K562 (cell line): Measurements from ENCODE around the gene RPTOR. TPM values are rescaled to one million over a fixed set of nuclear protein-coding genes. Genes with fewer than 3 reads are reported as not detected.

Experiments
- ATAC-seq: fragments of 200-7000 bp; cut with Tn5 transposase; 3 replicates; pipeline ENCODE4 v1.9.1; 2020; ENCODE audit warnings: moderate library complexity
- BruUV-seq: library from RNA; stranded (reverse); fragments of 400-500 nt; replicated peaks from 2 replicates; lab custom pipeline; 2021; lab: Mats Ljungman, UMichigan
- CTCF ChIA-PET: fragments of 300-600 bp; formaldehyde crosslinking; extraction: SDS; loops from one replicate; lab custom pipeline; 2021; ENCODE audit warnings: low intra/inter-chr PET ratio; lab: Yijun Ruan, JAX
- POLR2A ChIA-PET: fragments of 300-600, 350-650 bp; sonication (Branson Sonifier 250); formaldehyde crosslinking; extraction: SDS; loops from one replicate; lab custom pipeline; 2021; ENCODE audit warnings: antibody characterized with exemption, inconsistent platforms; lab: Yijun Ruan, JAX
- DNase-seq, 4 experiments: peaks; one replicate each; pipeline versions ENCODE4 v3.0.0 to v3.0.0-alpha.2; 2011 to 2018; ENCODE audit warnings: low spot score in 3 of 4, mixed read lengths in 3 of 4; ENCODE audit errors: extremely low read depth in 1 of 4
- FAIRE-seq: peaks from 2 replicates; lab custom pipeline; 2011; peaks lifted over from hg19 to GRCh38; lab: Jason Lieb, UNC
- H2AFZ ChIP-seq: 2 replicates; pipeline ENCODE4 v1.6.0; 2011; ENCODE audit warnings: low read depth, low read length, control low read depth, inconsistent platforms
- H3K27ac ChIP-seq: fragments of 200-600 bp; 3 replicates; pipeline ENCODE4 v1.8.0; 2011; ENCODE audit warnings: low read depth, mild to moderate bottlenecking, control low read depth, inconsistent platforms, low read length, moderate library complexity, mixed read lengths; ENCODE audit errors: extremely low read depth
- H3K27me3 ChIP-seq, 2 experiments: fragments of 300-600 bp in 1 of 2; 2 replicates in 1 of 2; 3 replicates in 1 of 2; pipeline versions ENCODE4 v1.6.0 to v1.8.0; 2011; ENCODE audit warnings: inconsistent platforms in 2 of 2, low read length in 2 of 2, mild to moderate bottlenecking in 1 of 2, mixed read lengths in 1 of 2, moderate library complexity in 1 of 2; ENCODE audit not compliant: control insufficient read depth in 2 of 2, insufficient read depth in 2 of 2
- H3K36me3 ChIP-seq: fragments of 300-600 bp; 3 replicates; pipeline ENCODE4 v1.8.0; 2011; ENCODE audit warnings: mild to moderate bottlenecking, low read length, inconsistent platforms; ENCODE audit not compliant: control insufficient read depth, insufficient read depth
- H3K4me1 ChIP-seq, 2 experiments: fragments of 200-600 bp in 1 of 2; replicated peaks in 1 of 2; 2 replicates in 1 of 2; 3 replicates in 1 of 2; pipeline versions ENCODE4 v1.5.1 to v1.8.0; 2011; ENCODE audit warnings: inconsistent platforms in 2 of 2, low read length in 2 of 2, mild to moderate bottlenecking in 1 of 2, mixed read lengths in 1 of 2, moderate library complexity in 1 of 2; ENCODE audit not compliant: control insufficient read depth in 2 of 2, insufficient read depth in 2 of 2
- H3K4me2 ChIP-seq: 2 replicates; pipeline ENCODE4 v1.6.1; 2011; ENCODE audit warnings: low read length, control low read depth, inconsistent platforms, mixed read lengths; ENCODE audit not compliant: insufficient read depth
- H3K4me3 ChIP-seq: fragments of 200-600 bp; sonication (generic), shearing (Covaris generic); 2 replicates; pipeline ENCODE4 v1.5.1; 2016; ENCODE audit warnings: control low read depth, inconsistent platforms
- H3K79me2 ChIP-seq: fragments of 200-600 bp; 3 replicates; pipeline ENCODE4 v1.8.0; 2011; ENCODE audit warnings: low read length, inconsistent platforms; ENCODE audit not compliant: control insufficient read depth, insufficient read depth
- H3K9ac ChIP-seq, 2 experiments: 2 replicates each; pipeline versions ENCODE4 v1.6.0 to v1.6.1; 2011; ENCODE audit warnings: low read depth in 2 of 2, low read length in 2 of 2, control low read depth in 1 of 2, inconsistent platforms in 1 of 2, mild to moderate bottlenecking in 1 of 2, mixed read lengths in 1 of 2; ENCODE audit not compliant: insufficient read depth in 1 of 2
- H3K9me1 ChIP-seq: one replicate; pipeline ENCODE4 v1.6.0; 2011; ENCODE audit warnings: inconsistent platforms, mild to moderate bottlenecking, low read length, moderate library complexity; ENCODE audit not compliant: control insufficient read depth, insufficient read depth
- H3K9me3 ChIP-seq: replicated peaks from 2 replicates; pipeline ENCODE4 v1.5.1; 2011; ENCODE audit warnings: low read depth, low read length, inconsistent platforms; ENCODE audit not compliant: control insufficient read depth, insufficient read depth
- H4K20me1 ChIP-seq: replicated peaks from 2 replicates; pipeline ENCODE4 v1.6.1; 2011; ENCODE audit warnings: low read length, inconsistent platforms, mixed read lengths; ENCODE audit not compliant: control insufficient read depth, insufficient read depth
- CUX1 ChIP-seq: fragments of 200-800 bp; sonication (Bioruptor generic); IDR thresholded peaks from 2 replicates; pipeline ENCODE4 v1.6.1; 2016; ENCODE audit warnings: missing genetic modification characterization, missing compliant biosample characterization
- FOXA3 ChIP-seq, 2 experiments: fragments of 450-650 bp in 1 of 2; sonication (generic) in 1 of 2; formaldehyde crosslinking; IDR thresholded peaks in 1 of 2; conservative IDR thresholded peaks in 1 of 2; 2 replicates each; pipeline versions ENCODE4 v1.4.0 to v1.8.0; 2020 to 2022; ENCODE audit warnings: mild to moderate bottlenecking in 2 of 2, missing genetic modification reagents in 1 of 2
- GABPA ChIP-seq: fragments of 200-800 bp; sonication (Bioruptor generic); conservative IDR thresholded peaks from 2 replicates; pipeline ENCODE4 v1.6.1; 2016; ENCODE audit warnings: low read depth, missing genetic modification characterization, missing compliant biosample characterization
- NCOA1 ChIP-seq: fragments of 450-650 bp; IDR thresholded peaks from 2 replicates; pipeline ENCODE4 v1.6.1; 2016; ENCODE audit warnings: low read depth
- NR0B1 ChIP-seq: fragments of 450-650 bp; IDR thresholded peaks from one replicate; pipeline ENCODE4 v1.6.1; 2018; ENCODE audit warnings: mild to moderate bottlenecking, moderate library complexity; ENCODE audit not compliant: partially characterized antibody
- SNIP1 ChIP-seq: fragments of 450-650 bp; IDR thresholded peaks from 2 replicates; pipeline ENCODE4 v1.7.1; 2017; ENCODE audit warnings: low read depth, mild to moderate bottlenecking
- SUPT5H ChIP-seq: fragments of 450-650 bp; IDR thresholded peaks from 2 replicates; pipeline ENCODE4 v1.6.1; 2016
- ZNF511 ChIP-seq: sonication (generic); formaldehyde crosslinking; IDR thresholded peaks from 2 replicates; pipeline ENCODE4 v1.8.0; 2022; ENCODE audit warnings: mild to moderate bottlenecking, missing genetic modification reagents
- WGBS: fragments of 100-300 bp; shearing (Covaris generic); methylation state at CpG from one replicate; pipeline ENCODE4 v1.1.6; 2016; ENCODE audit warnings: low coverage, mixed read lengths; ENCODE audit not compliant: insufficient coverage; ENCODE audit errors: missing lambda C conversion rate; 5-methylcytosine and 5-hydroxymethylcytosine counted together
- in situ Hi-C: fragments of 300-500 bp; cut with MboI; formaldehyde crosslinking; loops from 4 replicates; pipeline ENCODE4 v1.15.0; 2018; ENCODE audit warnings: inconsistent platforms, mixed read lengths
- intact Hi-C: fragments of 100-400 bp; cut with micrococcal nuclease; formaldehyde crosslinking; loops from 2 replicates; pipeline ENCODE4 v1.14.2; 2022
- polyA plus RNA-seq, 8 experiments: library from polyadenylated mRNA; depleted of rRNA in 4 of 8; stranded (reverse) in 5 of 8; unstranded in 3 of 8; fragments of >200 nt; fragmentation: Nextera tagmentation in 2 of 8; fragmentation: Illumina TruSeq in 1 of 8; extraction: Ambion mirVana in 2 of 8; extraction: Trizol in 1 of 8; gene quantifications; 2 replicates each; pipeline versions ENCODE4 v1.2.1 to v1.2.3, GENCODE V29; 2011 to 2014; ENCODE audit warnings: inconsistent platforms in 1 of 8, missing spikeins in 1 of 8
- total RNA-seq, 7 experiments: library from RNA; depleted of rRNA in 6 of 7; stranded (reverse); fragments of >200 nt in 6 of 7; fragmentation: Illumina TruSeq in 2 of 7; extraction: Trizol in 2 of 7; gene quantifications; 2 replicates each; pipeline versions ENCODE4 v1.2.1 to v1.2.3, GENCODE V29; 2011 to 2021; ENCODE audit warnings: low replicate concordance in 1 of 7

The RPTOR gene
- total and polyA plus RNA-seq, 9 of the 15 experiments (the other 6 are each of a cell fraction or from before 2014, with no cell fraction given): 0.24 to 54.1 (median 10.2) TPM

- Histone ChIP-seq H3K9me3 (no peaks in the 10 kb centered on the region), H3K9ac (no peak overlapping the region; a peak in 1 of 4 replicates), H3K4me1 (peaks cover 0 to 23% of the 10 kb centered on the region in 2 experiments; a peak in 3 of 5 replicates), H3K9me1 (no peaks in the 10 kb centered on the region), H4K20me1 (no peaks in the 10 kb centered on the region), H3K36me3 (no peaks in the 10 kb centered on the region), H3K27ac (no peak overlapping the region), H2AFZ (no peak overlapping the region), H3K79me2 (no peaks in the 10 kb centered on the region), H3K4me3 (no peak overlapping the region), H3K27me3 (peaks cover 34 to 55% of the 10 kb centered on the region in 2 experiments; a peak in 4 of 5 replicates), H3K4me2 (no peak overlapping the region)
- intact Hi-C loops (no loop called here), in situ Hi-C loops (no loop called here)
- ATAC-seq: no peak
- 25% methylated on average over 16 of the region's 22 CpGs for WGBS
- ChIA-PET POLR2A (interaction anchor here (0.7 to 1.1 kb wide), 3 partner anchors 9 to 46 kb away, joined by 3 to 4 read pairs (median 3); no protein-coding TSS in a partner anchor), CTCF (no interaction called here)
- no TSS peak for BruUV-seq
- no peak for FAIRE-seq
- DNase-seq: no peak
- TF ChIP-seq NCOA1 (no peak), FOXA3 (CRISPR knock-in tag; conservative IDR thresholded peaks at IDR 0.05 in 1 of 2, IDR thresholded peaks at IDR 0.05 in 1 of 2) (no peak), SNIP1 (no peak), SUPT5H (no peak), CUX1 (CRISPR knock-in tag) (no peak), NR0B1 (no peak), GABPA (tag) (no peak), ZNF511 (CRISPR knock-in tag) (no peak)
These were observed 44.5 kb upstream of the RPTOR start for GRCh38 chr17:80499961-80500665.
